HG03521 (cell line): ENCODE data around the gene RB1.
"Not testable (repeated sequence)": the region's sequence is repeated elsewhere in the genome, so short reads cannot be mapped to it uniquely, and the experiment has no call there.

Experiments used
- ATAC-seq: cut with Tn5 transposase; IDR thresholded peaks from one replicate; pipeline ENCODE4 v1.9.1; 2021; ENCODE audit warnings: mild to moderate bottlenecking, moderate library complexity; ENCODE audit not compliant: unreplicated experiment

RB1 gene

GRCh38 chr13:48297131-48297786 lies 6.3 kb upstream of the RB1 start:
- ATAC-seq, result no peak

- ATAC-seq, result no peak
These were observed 4.0 kb upstream of the RB1 start for GRCh38 chr13:48299591-48299990.

GRCh38 chr13:48302871-48303358 lies 636 bp upstream of the RB1 start:
- no peak for ATAC-seq

GRCh38 chr13:48304143-48304876 lies 759 bp downstream of the RB1 start:
- peak; percentile 55 for ATAC-seq

- no peak for ATAC-seq
These were observed 7.7 kb downstream of the RB1 start for GRCh38 chr13:48311223-48311622.

GRCh38 chr13:48315969-48316650 lies 12.6 kb downstream of the RB1 start:
- no peak for ATAC-seq

GRCh38 chr13:48316826-48317510 lies 13.4 kb downstream of the RB1 start:
- no peak for ATAC-seq

GRCh38 chr13:48317511-48318376 lies 14.2 kb downstream of the RB1 start:
- ATAC-seq, result no peak

- no peak for ATAC-seq
These were observed 14.8 kb downstream of the RB1 start for GRCh38 chr13:48318377-48318811.

GRCh38 chr13:48318821-48319511 lies 15.4 kb downstream of the RB1 start:
- no peak for ATAC-seq

- ATAC-seq, result no peak
These were observed 16.2 kb downstream of the RB1 start for GRCh38 chr13:48319531-48320398.

- no peak for ATAC-seq
These were observed 16.8 kb downstream of the RB1 start for GRCh38 chr13:48320399-48320790.

GRCh38 chr13:48320891-48321510 lies 17.4 kb downstream of the RB1 start:
- no peak for ATAC-seq

GRCh38 chr13:48322294-48322693 lies 18.7 kb downstream of the RB1 start:
- ATAC-seq, result no peak

- no peak for ATAC-seq
These were observed 30.4 kb downstream of the RB1 start for GRCh38 chr13:48333976-48334375.

GRCh38 chr13:48334534-48335127 lies 31.1 kb downstream of the RB1 start:
- no peak for ATAC-seq

- ATAC-seq, result not testable (repeated sequence)
These were observed 35.6 kb downstream of the RB1 start for GRCh38 chr13:48339198-48339597.

- no peak for ATAC-seq
These were observed 40.7 kb downstream of the RB1 start for GRCh38 chr13:48344264-48344663.
